ENCODE data around the gene SIM2. TPM values are rescaled to one million over a fixed set of nuclear protein-coding genes. Genes with fewer than 3 reads are reported as not detected.

The SIM2 gene
- total RNA-seq, 1 donor from 2014 or later, result not detected

DNA sequence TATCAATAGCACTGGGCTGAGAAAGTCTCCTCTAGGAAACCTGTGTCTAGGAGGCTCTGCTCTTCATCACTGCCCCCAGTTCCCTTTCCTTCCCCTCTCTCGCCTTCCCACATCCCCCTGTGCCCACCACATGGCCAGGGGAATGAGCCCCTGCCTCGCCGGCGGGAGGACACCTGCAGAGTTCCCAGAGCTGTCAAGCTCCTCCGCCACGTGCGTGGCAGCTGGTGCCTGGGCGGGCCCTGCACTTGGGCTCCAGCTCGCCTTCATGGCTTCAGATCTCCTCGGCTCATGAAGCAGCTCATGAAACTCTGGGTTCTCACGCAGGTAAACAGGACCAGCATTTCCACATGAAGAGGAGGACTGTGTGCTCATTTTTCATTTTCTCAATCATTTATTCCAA is 62.8 kb downstream of the SIM2 start:
- TF ChIP-seq, protein P1, sequence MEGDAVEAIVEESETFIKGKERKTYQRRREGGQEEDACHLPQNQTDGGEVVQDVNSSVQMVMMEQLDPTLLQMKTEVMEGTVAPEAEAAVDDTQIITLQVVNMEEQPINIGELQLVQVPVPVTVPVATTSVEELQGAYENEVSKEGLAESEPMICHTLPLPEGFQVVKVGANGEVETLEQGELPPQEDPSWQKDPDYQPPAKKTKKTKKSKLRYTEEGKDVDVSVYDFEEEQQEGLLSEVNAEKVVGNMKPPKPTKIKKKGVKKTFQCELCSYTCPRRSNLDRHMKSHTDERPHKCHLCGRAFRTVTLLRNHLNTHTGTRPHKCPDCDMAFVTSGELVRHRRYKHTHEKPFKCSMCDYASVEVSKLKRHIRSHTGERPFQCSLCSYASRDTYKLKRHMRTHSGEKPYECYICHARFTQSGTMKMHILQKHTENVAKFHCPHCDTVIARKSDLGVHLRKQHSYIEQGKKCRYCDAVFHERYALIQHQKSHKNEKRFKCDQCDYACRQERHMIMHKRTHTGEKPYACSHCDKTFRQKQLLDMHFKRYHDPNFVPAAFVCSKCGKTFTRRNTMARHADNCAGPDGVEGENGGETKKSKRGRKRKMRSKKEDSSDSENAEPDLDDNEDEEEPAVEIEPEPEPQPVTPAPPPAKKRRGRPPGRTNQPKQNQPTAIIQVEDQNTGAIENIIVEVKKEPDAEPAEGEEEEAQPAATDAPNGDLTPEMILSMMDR (IDR thresholded peaks at IDR 0.05; ENCODE audit: borderline replicate concordance), result no peak
- no peak overlapping the region for H3K4me3 ChIP-seq
- no peak overlapping the region for H3K27ac ChIP-seq (replicated peaks)
- H3K4me1 ChIP-seq, result no peaks in the 10 kb centered on the region
- intact Hi-C loops (cut with micrococcal nuclease), result no loop called here
- no peaks in the 10 kb centered on the region for H3K27me3 ChIP-seq (ENCODE audit: low read depth)
- peaks cover 11% of the 10 kb centered on the region for H3K36me3 ChIP-seq
- no peaks in the 10 kb centered on the region for H3K9me3 ChIP-seq (replicated peaks)
- no peak for DNase-seq

DNA sequence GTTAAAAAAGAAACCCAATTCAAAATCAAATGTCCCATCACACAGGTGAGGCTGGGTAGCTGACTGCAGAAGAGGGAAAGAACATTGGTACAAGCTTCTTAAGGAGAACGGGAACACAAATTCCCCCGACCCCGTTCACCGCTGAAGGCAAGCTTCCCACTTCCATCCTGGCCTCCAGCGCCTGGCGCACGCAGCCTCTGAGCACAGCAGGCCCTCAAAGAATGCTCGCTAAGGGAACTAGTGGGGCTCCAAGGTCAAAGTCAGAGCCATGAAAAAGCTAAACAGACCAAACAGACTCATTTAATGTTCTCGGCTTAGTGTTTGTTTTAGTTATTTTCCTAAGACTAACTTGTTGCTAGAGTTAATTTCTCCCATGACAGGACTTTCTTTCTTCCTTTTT is 63.7 kb downstream of the SIM2 start:
- Histone ChIP-seq H3K4me3 (no peak overlapping the region), H3K4me1 (no peaks in the 10 kb centered on the region), H3K36me3 (peaks cover 11% of the 10 kb centered on the region), H3K27me3 (ENCODE audit: low read depth) (no peaks in the 10 kb centered on the region), H3K9me3 (replicated peaks) (no peaks in the 10 kb centered on the region), H3K27ac (replicated peaks) (no peak overlapping the region)
- TF ChIP-seq, protein P1 (IDR thresholded peaks at IDR 0.05; ENCODE audit: borderline replicate concordance), result no peak
- DNase-seq, result no peak
- intact Hi-C loops (cut with micrococcal nuclease), result no loop called here

DNA sequence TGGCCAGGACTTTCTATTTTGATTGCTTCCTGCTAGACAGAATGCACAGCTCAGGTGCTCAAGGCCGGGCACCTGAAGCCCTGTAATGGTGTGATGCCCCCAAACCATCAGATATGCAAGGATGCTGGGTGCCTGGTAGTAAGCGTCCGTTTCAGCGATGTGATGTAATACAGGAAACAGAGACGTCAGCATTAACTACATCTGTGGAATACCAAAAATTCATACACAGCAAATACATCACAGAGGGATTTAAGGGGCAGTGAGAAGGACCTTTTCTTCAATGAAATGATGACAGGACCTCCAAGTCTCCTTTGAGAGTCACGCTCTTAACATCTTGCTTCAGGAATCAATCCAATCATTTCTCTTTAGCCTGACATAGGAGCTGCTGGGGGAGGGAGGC is 64.4 kb downstream of the SIM2 start:
- Histone ChIP-seq H3K36me3 (peaks cover 11% of the 10 kb centered on the region), H3K4me3 (no peak overlapping the region), H3K27ac (replicated peaks) (no peak overlapping the region), H3K4me1 (no peaks in the 10 kb centered on the region), H3K27me3 (ENCODE audit: low read depth) (no peaks in the 10 kb centered on the region), H3K9me3 (replicated peaks) (no peaks in the 10 kb centered on the region)
- TF ChIP-seq, protein P1 (IDR thresholded peaks at IDR 0.05; ENCODE audit: borderline replicate concordance), result no peak
- no peak for DNase-seq
- intact Hi-C loops (cut with micrococcal nuclease), result no loop called here

DNA sequence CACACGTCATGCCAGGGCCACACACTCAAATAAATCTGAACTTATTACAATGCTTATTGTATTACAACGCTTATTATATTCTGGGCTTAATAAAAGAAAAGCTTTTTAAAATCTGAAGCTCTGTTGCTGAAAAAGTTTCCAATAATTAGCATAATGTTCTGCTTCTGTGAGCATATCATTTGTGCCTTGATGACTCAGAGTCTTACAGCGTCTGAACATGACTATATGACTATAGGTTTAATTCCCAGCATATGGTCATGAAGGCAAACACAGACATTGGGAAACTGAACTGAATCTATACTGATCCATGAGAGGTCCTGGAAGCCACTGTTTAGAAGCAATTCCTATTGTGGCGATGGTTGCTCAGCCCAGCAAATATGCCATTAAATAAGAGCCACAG is 66.3 kb downstream of the SIM2 start:
- TF ChIP-seq, protein P1 (IDR thresholded peaks at IDR 0.05; ENCODE audit: borderline replicate concordance), result no peak
- Histone ChIP-seq H3K4me3 (no peak overlapping the region), H3K36me3 (peaks cover 4% of the 10 kb centered on the region)

DNA sequence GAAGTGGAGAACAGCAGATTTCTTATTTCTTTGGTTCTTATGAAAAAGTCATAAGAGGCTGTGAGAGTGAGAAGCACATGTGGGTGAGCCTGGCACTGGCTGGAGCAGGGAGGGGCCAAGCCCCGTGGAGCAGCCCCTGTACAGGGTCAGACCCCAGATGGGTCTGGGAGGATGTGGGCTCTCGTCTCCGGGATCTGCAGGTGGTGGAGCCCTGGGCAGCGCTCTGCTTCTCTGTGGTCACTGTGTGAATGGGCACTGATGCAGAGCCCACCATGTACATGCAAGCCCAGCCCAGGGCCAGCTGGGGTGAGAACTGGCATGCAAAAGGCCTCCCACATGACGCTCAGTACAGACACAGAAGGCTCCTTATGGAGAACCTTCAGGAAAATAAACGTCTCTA is 67.6 kb downstream of the SIM2 start:
- intact Hi-C loops (cut with micrococcal nuclease), result no loop called here
- H3K4me3 ChIP-seq, result no peak overlapping the region
- no peaks in the 10 kb centered on the region for H3K9me3 ChIP-seq (replicated peaks)
- no peak overlapping the region for H3K27ac ChIP-seq (replicated peaks)
- DNase-seq, result no peak
- TF ChIP-seq, protein P1 (IDR thresholded peaks at IDR 0.05; ENCODE audit: borderline replicate concordance), result no peak
- H3K4me1 ChIP-seq, result peaks cover 18% of the 10 kb centered on the region
- peaks cover 4% of the 10 kb centered on the region for H3K36me3 ChIP-seq
- H3K27me3 ChIP-seq (ENCODE audit: low read depth), result no peaks in the 10 kb centered on the region

More for the DNA sequence above, 66.3 kb downstream of the SIM2 start:
- Histone ChIP-seq H3K9me3 (replicated peaks) (no peaks in the 10 kb centered on the region), H3K27me3 (ENCODE audit: low read depth) (no peaks in the 10 kb centered on the region), H3K4me1 (peaks cover 18% of the 10 kb centered on the region), H3K27ac (replicated peaks) (no peak overlapping the region)
- no peak for DNase-seq
- intact Hi-C loops (cut with micrococcal nuclease), result no loop called here

DNA sequence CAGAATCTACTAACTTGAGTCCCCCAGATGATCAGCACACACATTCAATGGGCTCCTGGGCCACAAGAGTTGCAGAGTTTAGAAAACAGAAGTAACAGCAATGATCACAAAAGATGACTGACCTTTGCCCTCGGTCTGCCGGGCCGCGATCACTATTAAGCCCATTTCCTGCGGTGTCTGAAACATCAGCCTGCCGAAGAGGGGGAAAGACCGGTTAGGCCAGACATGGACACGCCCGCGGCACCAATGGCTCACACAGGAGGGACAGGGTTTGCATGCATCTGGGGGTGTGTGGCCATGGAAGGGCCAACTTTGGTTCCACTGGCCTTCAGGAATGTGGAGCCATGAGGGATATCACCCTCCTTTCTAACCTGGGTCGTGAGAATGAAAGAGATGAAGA is 68.2 kb downstream of the SIM2 start:
- TF ChIP-seq, protein P1 (IDR thresholded peaks at IDR 0.05; ENCODE audit: borderline replicate concordance), result no peak
- no peak for DNase-seq
- intact Hi-C loops (cut with micrococcal nuclease), result no loop called here
- Histone ChIP-seq H3K36me3 (peaks cover 4% of the 10 kb centered on the region), H3K4me1 (peaks cover 18% of the 10 kb centered on the region), H3K4me3 (no peak overlapping the region), H3K9me3 (replicated peaks) (no peaks in the 10 kb centered on the region), H3K27ac (replicated peaks) (no peak overlapping the region), H3K27me3 (ENCODE audit: low read depth) (no peaks in the 10 kb centered on the region)

Measured in left ventricle myocardium inferior (tissue), 1 donor.